RWPE2 (cell line): ENCODE results near the gene PRRG3.

ENCODE experiments used
- ATAC-seq: fragments of 200-7000 bp; cut with Tn5 transposase; 3 replicates; pipeline ENCODE4 v1.9.1; 2021; ENCODE audit warnings: low read depth
- DNase-seq: peaks from one replicate; pipeline ENCODE4 v3.0.0-alpha.2; 2020; ENCODE audit warnings: low spot score
- H3K27ac ChIP-seq: fragments of 450-650 bp; 2 replicates; pipeline ENCODE4 v1.5.1; 2017; ENCODE audit warnings: mild to moderate bottlenecking; ENCODE audit not compliant: poor library complexity, severe bottlenecking
- H3K27me3 ChIP-seq: fragments of 250-450 bp; sonication (Bioruptor Pico); 2 replicates; pipeline ENCODE4 v1.5.1; 2021; ENCODE audit warnings: mild to moderate bottlenecking, moderate library complexity; ENCODE audit not compliant: insufficient read depth, poor library complexity, severe bottlenecking
- H3K36me3 ChIP-seq: fragments of 250-450 bp; sonication (Bioruptor Pico); 2 replicates; pipeline ENCODE4 v1.5.1; 2020; ENCODE audit warnings: low read depth, mild to moderate bottlenecking, moderate library complexity
- H3K4me1 ChIP-seq: fragments of 250-450 bp; sonication (Bioruptor Pico); 2 replicates; pipeline ENCODE4 v1.5.1; 2021; ENCODE audit warnings: mild to moderate bottlenecking, moderate library complexity; ENCODE audit not compliant: insufficient read depth, poor library complexity, severe bottlenecking
- H3K4me3 ChIP-seq: fragments of 250-450 bp; sonication (Bioruptor Pico); 2 replicates; pipeline ENCODE4 v1.5.1; 2021; ENCODE audit warnings: mild to moderate bottlenecking, moderate library complexity; ENCODE audit not compliant: severe bottlenecking
- H3K9me3 ChIP-seq: fragments of 250-450 bp; sonication (Bioruptor Pico); 2 replicates; pipeline ENCODE4 v1.5.1; 2021; ENCODE audit warnings: mild to moderate bottlenecking, moderate library complexity; ENCODE audit not compliant: severe bottlenecking
- CTCF ChIP-seq: fragments of 450-650 bp; IDR thresholded peaks from one replicate; pipeline ENCODE4 v1.5.1; 2017; ENCODE audit warnings: mild to moderate bottlenecking, moderate library complexity; ENCODE audit not compliant: poor library complexity, severe bottlenecking

PRRG3 gene

GRCh38 chrX:151753313-151754046 lies 58.2 kb downstream of the PRRG3 start:
- peak overlapping the region; percentile 69 for H3K27ac ChIP-seq
- H3K4me3 ChIP-seq: no peak overlapping the region

GRCh38 chrX:151754047-151754429 lies 58.8 kb downstream of the PRRG3 start:
- H3K36me3 ChIP-seq: no peaks in the 10 kb centered on the region
- DNase-seq (peak; percentile 70), ATAC-seq (peak; percentile 91)
- no peaks in the 10 kb centered on the region for H3K27me3 ChIP-seq
- no peak overlapping the region for H3K4me3 ChIP-seq
- peaks cover 2% of the 10 kb centered on the region for H3K9me3 ChIP-seq
- peaks cover 12% of the 10 kb centered on the region for H3K4me1 ChIP-seq
- no peak for TF ChIP-seq CTCF
- peak overlapping the region; percentile 69 for H3K27ac ChIP-seq

More at GRCh38 chrX:151753313-151754046, 58.2 kb downstream of the PRRG3 start:
- H3K4me1 ChIP-seq: peaks cover 12% of the 10 kb centered on the region
- TF ChIP-seq CTCF: peak; percentile 76
- ATAC-seq: peak; percentile 66
- H3K36me3 ChIP-seq: no peaks in the 10 kb centered on the region
- no peaks in the 10 kb centered on the region for H3K27me3 ChIP-seq
- no peak for DNase-seq
- H3K9me3 ChIP-seq: peaks cover 2% of the 10 kb centered on the region

GRCh38 chrX:151754641-151755215 lies 59.5 kb downstream of the PRRG3 start:
- DNase-seq (no peak), ATAC-seq (peak; percentile 29)
- TF ChIP-seq CTCF: no peak
- H3K9me3 ChIP-seq: peaks cover 2% of the 10 kb centered on the region
- H3K36me3 ChIP-seq: no peaks in the 10 kb centered on the region
- H3K27ac ChIP-seq: peak overlapping the region; percentile 69
- peaks cover 12% of the 10 kb centered on the region for H3K4me1 ChIP-seq
- no peak overlapping the region for H3K4me3 ChIP-seq
- no peaks in the 10 kb centered on the region for H3K27me3 ChIP-seq
